B cell (primary cell): ENCODE results near the gene BRICD5.

Experiments used
- EZH2 ChIP-seq: IDR thresholded peaks from 2 replicates; pipeline ENCODE4 v1.6.1; 2012; ENCODE audit warnings: borderline replicate concordance, low read depth, mild to moderate bottlenecking, moderate library complexity, low read length; ENCODE audit not compliant: insufficient read depth, poor library complexity, severe bottlenecking
- TF ChIP-seq, protein P1 (sequence below): fragments of 200-600 bp; IDR thresholded peaks from one replicate; pipeline ENCODE4 v1.8.0; 2022; ENCODE audit warnings: antibody characterized with exemption, mild to moderate bottlenecking

DNA sequence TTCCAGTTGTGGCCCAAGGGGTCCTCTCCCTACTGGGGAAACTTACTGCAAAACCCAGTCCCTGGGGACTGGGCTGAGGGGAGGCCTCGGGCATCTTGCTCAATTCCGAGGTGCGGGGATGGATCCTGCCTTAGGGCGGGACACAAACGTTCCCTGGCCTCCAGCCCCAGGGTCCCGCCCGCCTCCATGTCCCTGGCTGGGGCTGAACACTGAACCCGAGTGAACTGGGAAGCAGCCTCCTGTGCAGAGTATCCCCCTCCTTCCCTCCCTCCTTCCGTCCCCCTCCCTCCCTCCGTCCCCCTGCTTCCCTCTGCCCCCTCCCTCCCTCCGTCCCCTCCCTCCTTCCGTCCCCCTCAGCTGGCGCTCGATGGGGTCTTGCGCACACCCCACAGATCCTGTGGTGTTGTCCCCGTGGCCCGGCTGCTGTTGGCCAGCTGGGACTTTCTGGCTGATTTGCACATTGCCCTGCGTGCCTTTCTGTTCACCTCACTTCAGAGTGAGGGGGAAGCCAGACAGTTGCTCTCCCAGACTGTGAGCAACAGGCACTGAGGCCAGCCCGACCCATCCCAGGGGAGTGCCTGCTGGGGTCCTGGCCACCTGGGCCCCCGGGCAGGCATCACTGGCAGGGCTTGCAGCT, 49.6 kb downstream of the BRICD5 start:
- TF ChIP-seq, protein P1, sequence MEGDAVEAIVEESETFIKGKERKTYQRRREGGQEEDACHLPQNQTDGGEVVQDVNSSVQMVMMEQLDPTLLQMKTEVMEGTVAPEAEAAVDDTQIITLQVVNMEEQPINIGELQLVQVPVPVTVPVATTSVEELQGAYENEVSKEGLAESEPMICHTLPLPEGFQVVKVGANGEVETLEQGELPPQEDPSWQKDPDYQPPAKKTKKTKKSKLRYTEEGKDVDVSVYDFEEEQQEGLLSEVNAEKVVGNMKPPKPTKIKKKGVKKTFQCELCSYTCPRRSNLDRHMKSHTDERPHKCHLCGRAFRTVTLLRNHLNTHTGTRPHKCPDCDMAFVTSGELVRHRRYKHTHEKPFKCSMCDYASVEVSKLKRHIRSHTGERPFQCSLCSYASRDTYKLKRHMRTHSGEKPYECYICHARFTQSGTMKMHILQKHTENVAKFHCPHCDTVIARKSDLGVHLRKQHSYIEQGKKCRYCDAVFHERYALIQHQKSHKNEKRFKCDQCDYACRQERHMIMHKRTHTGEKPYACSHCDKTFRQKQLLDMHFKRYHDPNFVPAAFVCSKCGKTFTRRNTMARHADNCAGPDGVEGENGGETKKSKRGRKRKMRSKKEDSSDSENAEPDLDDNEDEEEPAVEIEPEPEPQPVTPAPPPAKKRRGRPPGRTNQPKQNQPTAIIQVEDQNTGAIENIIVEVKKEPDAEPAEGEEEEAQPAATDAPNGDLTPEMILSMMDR = no peak
- no peak for TF ChIP-seq EZH2
